Large intestine (tissue), 3 donors: ENCODE measurements around the gene MTSS2. TPM values are rescaled to one million over a fixed set of nuclear protein-coding genes. Genes with fewer than 3 reads are reported as not detected.

Source experiments
- DNase-seq, 2 donors: peaks; one replicate each; pipeline versions ENCODE4 v3.0.0 to v3.0.0-alpha.2; 2013
- H3K27ac ChIP-seq: one replicate; pipeline ENCODE4 v1.5.1; 2013; ENCODE audit warnings: low read length
- H3K27me3 ChIP-seq: 2 replicates; pipeline ENCODE4 v1.6.1; 2013; ENCODE audit warnings: low read length; ENCODE audit not compliant: control insufficient read depth, insufficient read depth
- H3K36me3 ChIP-seq: 2 replicates; pipeline ENCODE4 v1.6.1; 2013; ENCODE audit warnings: low read length; ENCODE audit not compliant: control insufficient read depth, insufficient read depth
- H3K4me1 ChIP-seq: one replicate; pipeline ENCODE4 v1.6.1; 2013; ENCODE audit warnings: low read length; ENCODE audit not compliant: control insufficient read depth, insufficient read depth
- H3K4me3 ChIP-seq: one replicate; pipeline ENCODE4 v1.5.1; 2013; ENCODE audit warnings: low read length
- H3K9me3 ChIP-seq: one replicate; pipeline ENCODE4 v1.6.1; 2013; ENCODE audit warnings: mild to moderate bottlenecking, low read depth, low read length, moderate library complexity; ENCODE audit not compliant: control insufficient read depth
- WGBS: methylation state at CpG from one replicate; pipeline ENCODE4 v1.1.5; 2013; ENCODE audit warnings: low lambda C conversion rate; ENCODE audit not compliant: insufficient coverage; 5-methylcytosine and 5-hydroxymethylcytosine counted together
- polyA plus RNA-seq: library from polyadenylated mRNA; unstranded; fragments of 120-200 nt; gene quantifications from one replicate; pipeline ENCODE4 v1.2.1, GENCODE V29; 2013

Gene MTSS2
- polyA plus RNA-seq, 1 donor, result 27.1 TPM

GRCh38 chr16:70698901-70699300 is 13.0 kb upstream of the MTSS2 start:
- peaks cover 50% of the 10 kb centered on the region for H3K4me1 ChIP-seq
- H3K36me3 ChIP-seq, result peaks cover 19% of the 10 kb centered on the region
- no peak overlapping the region for H3K27ac ChIP-seq
- no peaks in the 10 kb centered on the region for H3K9me3 ChIP-seq
- no CpG with 5 or more reads among the region's 10 CpGs for WGBS
- no peak overlapping the region for H3K4me3 ChIP-seq
- no peaks in the 10 kb centered on the region for H3K27me3 ChIP-seq
- DNase-seq, result no peak

GRCh38 chr16:70697594-70698170 is 11.8 kb upstream of the MTSS2 start:
- peaks cover 51% of the 10 kb centered on the region for H3K4me1 ChIP-seq
- H3K27me3 ChIP-seq, result no peaks in the 10 kb centered on the region
- peaks cover 27% of the 10 kb centered on the region for H3K36me3 ChIP-seq
- DNase-seq, result no peak
- H3K4me3 ChIP-seq, result no peak overlapping the region
- H3K27ac ChIP-seq, result peak overlapping the region; percentile 1
- H3K9me3 ChIP-seq, result no peaks in the 10 kb centered on the region
- 100% methylated on average over 1 of the region's 14 CpGs for WGBS

GRCh38 chr16:70696952-70697593 is 11.2 kb upstream of the MTSS2 start:
- H3K4me1 ChIP-seq, result peaks cover 54% of the 10 kb centered on the region
- peak; percentile 83 to 93 for DNase-seq

GRCh38 chr16:70696355-70696754 is 10.5 kb upstream of the MTSS2 start:
- DNase-seq, result no peak
- WGBS, result no CpG with 5 or more reads among the region's 8 CpGs
- Histone ChIP-seq H3K9me3 (no peaks in the 10 kb centered on the region), H3K27ac (no peak overlapping the region), H3K36me3 (peaks cover 30% of the 10 kb centered on the region), H3K4me3 (no peak overlapping the region), H3K27me3 (no peaks in the 10 kb centered on the region), H3K4me1 (peaks cover 58% of the 10 kb centered on the region)

More at GRCh38 chr16:70696952-70697593, 11.2 kb upstream of the MTSS2 start:
- H3K27me3 ChIP-seq, result no peaks in the 10 kb centered on the region
- 0% methylated on average over 1 of the region's 19 CpGs for WGBS
- H3K4me3 ChIP-seq, result no peak overlapping the region
- no peaks in the 10 kb centered on the region for H3K9me3 ChIP-seq
- peak overlapping the region; percentile 56 for H3K27ac ChIP-seq
- H3K36me3 ChIP-seq, result peaks cover 27% of the 10 kb centered on the region

GRCh38 chr16:70695331-70696070 is 9.6 kb upstream of the MTSS2 start:
- no peaks in the 10 kb centered on the region for H3K27me3 ChIP-seq
- peak; percentile 57 to 76 for DNase-seq
- peaks cover 66% of the 10 kb centered on the region for H3K4me1 ChIP-seq
- WGBS, result no CpG with 5 or more reads among the region's 14 CpGs
- H3K27ac ChIP-seq, result no peak overlapping the region
- H3K4me3 ChIP-seq, result no peak overlapping the region
- no peaks in the 10 kb centered on the region for H3K9me3 ChIP-seq
- H3K36me3 ChIP-seq, result peaks cover 30% of the 10 kb centered on the region

- H3K36me3 ChIP-seq, result peaks cover 30% of the 10 kb centered on the region
These were observed 9.0 kb upstream of the MTSS2 start for GRCh38 chr16:70694868-70695218.

GRCh38 chr16:70694088-70694867 is 8.4 kb upstream of the MTSS2 start:
- no CpG with 5 or more reads among the region's 17 CpGs for WGBS
- Histone ChIP-seq H3K27ac (peak overlapping the region; percentile 83), H3K9me3 (no peaks in the 10 kb centered on the region), H3K4me1 (peaks cover 66% of the 10 kb centered on the region), H3K4me3 (no peak overlapping the region), H3K36me3 (peaks cover 30% of the 10 kb centered on the region), H3K27me3 (no peaks in the 10 kb centered on the region)
- no peak for DNase-seq

More at GRCh38 chr16:70694868-70695218, 9.0 kb upstream of the MTSS2 start:
- no peaks in the 10 kb centered on the region for H3K27me3 ChIP-seq
- peaks cover 66% of the 10 kb centered on the region for H3K4me1 ChIP-seq
- DNase-seq, result no peak
- no peaks in the 10 kb centered on the region for H3K9me3 ChIP-seq
- H3K4me3 ChIP-seq, result no peak overlapping the region
- H3K27ac ChIP-seq, result no peak overlapping the region
- WGBS, result no CpG with 5 or more reads among the region's 4 CpGs

- no peaks in the 10 kb centered on the region for H3K9me3 ChIP-seq
- WGBS, result 63% methylated on average over 4 of the region's 29 CpGs
- no peaks in the 10 kb centered on the region for H3K27me3 ChIP-seq
- no peak overlapping the region for H3K4me3 ChIP-seq
- H3K27ac ChIP-seq, result peak overlapping the region; percentile 83
- no peak for DNase-seq
- peaks cover 75% of the 10 kb centered on the region for H3K4me1 ChIP-seq
- H3K36me3 ChIP-seq, result peaks cover 24% of the 10 kb centered on the region
These were observed 7.2 kb upstream of the MTSS2 start for GRCh38 chr16:70692873-70693671.

- H3K27me3 ChIP-seq, result no peaks in the 10 kb centered on the region
- no peak overlapping the region for H3K4me3 ChIP-seq
- peak overlapping the region; percentile 83 for H3K27ac ChIP-seq
- H3K36me3 ChIP-seq, result peaks cover 23% of the 10 kb centered on the region
- no peak for DNase-seq
- H3K9me3 ChIP-seq, result no peaks in the 10 kb centered on the region
- H3K4me1 ChIP-seq, result peaks cover 74% of the 10 kb centered on the region
- no CpG with 5 or more reads among the region's 14 CpGs for WGBS
These were observed 6.4 kb upstream of the MTSS2 start for GRCh38 chr16:70692130-70692872.
